Measurements from ENCODE around the gene KIF5B.

DNA sequence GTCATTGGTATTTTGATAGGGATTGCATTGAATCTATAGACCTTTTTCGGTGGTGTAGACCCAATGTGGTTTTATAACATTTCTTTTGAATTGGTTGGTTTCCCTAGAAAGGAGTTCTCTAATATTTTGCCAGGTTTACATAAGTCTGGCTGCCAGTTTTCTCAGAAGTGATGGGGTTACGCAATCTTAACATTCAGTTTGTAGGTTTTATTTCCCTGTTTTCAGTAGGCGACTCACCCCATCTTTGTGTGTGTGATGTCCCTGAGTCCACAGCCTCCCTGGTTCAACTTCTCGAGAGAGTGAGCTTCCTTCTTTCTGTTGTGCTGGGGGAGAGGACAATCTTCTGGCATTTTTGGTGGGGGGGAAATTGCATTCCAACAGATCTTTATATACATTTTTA is 9.6 kb upstream of the KIF5B start:
- TF ChIP-seq, protein P1, sequence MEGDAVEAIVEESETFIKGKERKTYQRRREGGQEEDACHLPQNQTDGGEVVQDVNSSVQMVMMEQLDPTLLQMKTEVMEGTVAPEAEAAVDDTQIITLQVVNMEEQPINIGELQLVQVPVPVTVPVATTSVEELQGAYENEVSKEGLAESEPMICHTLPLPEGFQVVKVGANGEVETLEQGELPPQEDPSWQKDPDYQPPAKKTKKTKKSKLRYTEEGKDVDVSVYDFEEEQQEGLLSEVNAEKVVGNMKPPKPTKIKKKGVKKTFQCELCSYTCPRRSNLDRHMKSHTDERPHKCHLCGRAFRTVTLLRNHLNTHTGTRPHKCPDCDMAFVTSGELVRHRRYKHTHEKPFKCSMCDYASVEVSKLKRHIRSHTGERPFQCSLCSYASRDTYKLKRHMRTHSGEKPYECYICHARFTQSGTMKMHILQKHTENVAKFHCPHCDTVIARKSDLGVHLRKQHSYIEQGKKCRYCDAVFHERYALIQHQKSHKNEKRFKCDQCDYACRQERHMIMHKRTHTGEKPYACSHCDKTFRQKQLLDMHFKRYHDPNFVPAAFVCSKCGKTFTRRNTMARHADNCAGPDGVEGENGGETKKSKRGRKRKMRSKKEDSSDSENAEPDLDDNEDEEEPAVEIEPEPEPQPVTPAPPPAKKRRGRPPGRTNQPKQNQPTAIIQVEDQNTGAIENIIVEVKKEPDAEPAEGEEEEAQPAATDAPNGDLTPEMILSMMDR (IDR thresholded peaks at IDR 0.05; ENCODE audit: low read depth, low read length, missing input control) = no peak
- TF ChIP-seq, protein P2, sequence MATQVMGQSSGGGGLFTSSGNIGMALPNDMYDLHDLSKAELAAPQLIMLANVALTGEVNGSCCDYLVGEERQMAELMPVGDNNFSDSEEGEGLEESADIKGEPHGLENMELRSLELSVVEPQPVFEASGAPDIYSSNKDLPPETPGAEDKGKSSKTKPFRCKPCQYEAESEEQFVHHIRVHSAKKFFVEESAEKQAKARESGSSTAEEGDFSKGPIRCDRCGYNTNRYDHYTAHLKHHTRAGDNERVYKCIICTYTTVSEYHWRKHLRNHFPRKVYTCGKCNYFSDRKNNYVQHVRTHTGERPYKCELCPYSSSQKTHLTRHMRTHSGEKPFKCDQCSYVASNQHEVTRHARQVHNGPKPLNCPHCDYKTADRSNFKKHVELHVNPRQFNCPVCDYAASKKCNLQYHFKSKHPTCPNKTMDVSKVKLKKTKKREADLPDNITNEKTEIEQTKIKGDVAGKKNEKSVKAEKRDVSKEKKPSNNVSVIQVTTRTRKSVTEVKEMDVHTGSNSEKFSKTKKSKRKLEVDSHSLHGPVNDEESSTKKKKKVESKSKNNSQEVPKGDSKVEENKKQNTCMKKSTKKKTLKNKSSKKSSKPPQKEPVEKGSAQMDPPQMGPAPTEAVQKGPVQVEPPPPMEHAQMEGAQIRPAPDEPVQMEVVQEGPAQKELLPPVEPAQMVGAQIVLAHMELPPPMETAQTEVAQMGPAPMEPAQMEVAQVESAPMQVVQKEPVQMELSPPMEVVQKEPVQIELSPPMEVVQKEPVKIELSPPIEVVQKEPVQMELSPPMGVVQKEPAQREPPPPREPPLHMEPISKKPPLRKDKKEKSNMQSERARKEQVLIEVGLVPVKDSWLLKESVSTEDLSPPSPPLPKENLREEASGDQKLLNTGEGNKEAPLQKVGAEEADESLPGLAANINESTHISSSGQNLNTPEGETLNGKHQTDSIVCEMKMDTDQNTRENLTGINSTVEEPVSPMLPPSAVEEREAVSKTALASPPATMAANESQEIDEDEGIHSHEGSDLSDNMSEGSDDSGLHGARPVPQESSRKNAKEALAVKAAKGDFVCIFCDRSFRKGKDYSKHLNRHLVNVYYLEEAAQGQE (IDR thresholded peaks at IDR 0.05) = no peak
- TF ChIP-seq GABPA (IDR thresholded peaks at IDR 0.05 in 1 of 2, conservative IDR thresholded peaks at IDR 0.05 in 1 of 2) = no peak
- no peak for TF ChIP-seq YY1 (IDR thresholded peaks at IDR 0.05)
- TF ChIP-seq NR2F2 (IDR thresholded peaks at IDR 0.05) = no peak
- TF ChIP-seq ATF3 (IDR thresholded peaks at IDR 0.05) = no peak
- TF ChIP-seq RAD21 (IDR thresholded peaks at IDR 0.05) = no peak
- no peak for TF ChIP-seq HNF4G (IDR thresholded peaks at IDR 0.05)
- no peak for TF ChIP-seq FOXA1 (IDR thresholded peaks at IDR 0.05)

Measured in liver (tissue), 3 donors.